T-helper 2 cell (primary cell): ENCODE results near the gene FGF22.

Experiments used
- DNase-seq, 5 experiments: peaks; one replicate each; pipeline versions ENCODE4 v3.0.0 to v3.0.0-alpha.2; 2012 to 2022

The FGF22 gene

GRCh38 chr19:644363-644762, 4.7 kb downstream of the FGF22 start:
- DNase-seq = no peak

GRCh38 chr19:644789-645188, 5.1 kb downstream of the FGF22 start:
- DNase-seq = no peak

- no peak for DNase-seq
Observed at GRCh38 chr19:645912-646778, 6.5 kb downstream of the FGF22 start.

GRCh38 chr19:646779-647565, 7.3 kb downstream of the FGF22 start:
- no peak for DNase-seq

- no peak for DNase-seq
Observed at GRCh38 chr19:647566-648284, 8.0 kb downstream of the FGF22 start.

GRCh38 chr19:648305-648704, 8.6 kb downstream of the FGF22 start:
- DNase-seq = no peak

GRCh38 chr19:648904-649801, 9.5 kb downstream of the FGF22 start:
- no peak for DNase-seq

- DNase-seq = no peak
Observed at GRCh38 chr19:650121-650520, 10.4 kb downstream of the FGF22 start.

GRCh38 chr19:651114-651818, 11.6 kb downstream of the FGF22 start:
- no peak for DNase-seq

GRCh38 chr19:651991-652390, 12.3 kb downstream of the FGF22 start:
- no peak for DNase-seq

- no peak for DNase-seq
Observed at GRCh38 chr19:652467-653389, 13.0 kb downstream of the FGF22 start.

- DNase-seq = no peak
Observed at GRCh38 chr19:653425-653824, 13.7 kb downstream of the FGF22 start.

GRCh38 chr19:655691-656090, 16.0 kb downstream of the FGF22 start:
- DNase-seq = no peak

GRCh38 chr19:656751-657559, 17.3 kb downstream of the FGF22 start:
- no peak for DNase-seq

GRCh38 chr19:657611-658010, 17.9 kb downstream of the FGF22 start:
- no peak for DNase-seq

- DNase-seq = no peak
Observed at GRCh38 chr19:658059-658839, 18.6 kb downstream of the FGF22 start.

- peak in 3 of 5 experiments; percentile 36 to 88 (median 60) for DNase-seq
Observed at GRCh38 chr19:658916-659839, 19.5 kb downstream of the FGF22 start.
